ENCODE measurements around the gene MMP1. TPM values are rescaled to one million over a fixed set of nuclear protein-coding genes. Genes with fewer than 3 reads are reported as not detected.
A peak's percentile ranks its signal among the peaks of the same experiment; 100 is the strongest.
"Not testable (repeated sequence)": the region's sequence is repeated elsewhere in the genome, so short reads cannot be mapped to it uniquely, and the experiment has no call there.

Gene MMP1
- total and polyA plus RNA-seq, 2 donors from 2014 or later: 0.26 to 0.82 TPM

DNA sequence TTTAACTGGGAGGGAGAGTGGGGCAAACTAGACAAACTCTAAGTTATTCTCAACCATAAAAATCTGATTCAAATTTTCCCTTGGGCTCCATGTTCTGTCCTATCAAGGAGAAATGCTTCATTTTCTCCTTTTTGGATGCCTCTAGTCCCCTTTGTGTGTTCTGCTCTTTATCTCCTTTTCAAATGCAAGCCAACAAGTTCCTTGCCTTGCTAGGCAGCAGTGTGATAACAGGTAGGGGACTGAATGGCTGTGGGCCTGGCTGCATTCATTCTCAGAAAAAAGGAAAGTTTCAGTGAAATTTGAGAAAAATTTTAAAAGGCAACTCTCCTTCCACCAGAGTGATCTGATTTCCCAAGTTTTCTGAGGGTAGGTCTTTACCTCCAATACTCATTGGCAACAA, 46.3 kb downstream of the MMP1 start:
- Histone ChIP-seq H3K4me1 (ENCODE audit: control insufficient read depth in 2 of 3, insufficient read depth in 2 of 3, low read depth in 1 of 3, low read length in 3 of 3) (no peaks in the 10 kb centered on the region), H3K9ac (ENCODE audit: low read length in 3 of 3) (no peak overlapping the region), H3K4me3 (ENCODE audit: low read length in 3 of 3) (no peak overlapping the region), H3K36me3 (ENCODE audit: control insufficient read depth in 2 of 3, insufficient read depth in 3 of 3, low read length in 3 of 3) (no peaks in the 10 kb centered on the region), H3K27me3 (ENCODE audit: control insufficient read depth, insufficient read depth, low read length) (no peaks in the 10 kb centered on the region), H3K9me3 (ENCODE audit: control insufficient read depth in 2 of 3, insufficient read depth in 1 of 3, low read length in 3 of 3) (no peaks in the 10 kb centered on the region), H3K27ac (ENCODE audit: low read depth in 2 of 2, low read length in 2 of 2) (no peak overlapping the region)
- TF ChIP-seq, protein P1, sequence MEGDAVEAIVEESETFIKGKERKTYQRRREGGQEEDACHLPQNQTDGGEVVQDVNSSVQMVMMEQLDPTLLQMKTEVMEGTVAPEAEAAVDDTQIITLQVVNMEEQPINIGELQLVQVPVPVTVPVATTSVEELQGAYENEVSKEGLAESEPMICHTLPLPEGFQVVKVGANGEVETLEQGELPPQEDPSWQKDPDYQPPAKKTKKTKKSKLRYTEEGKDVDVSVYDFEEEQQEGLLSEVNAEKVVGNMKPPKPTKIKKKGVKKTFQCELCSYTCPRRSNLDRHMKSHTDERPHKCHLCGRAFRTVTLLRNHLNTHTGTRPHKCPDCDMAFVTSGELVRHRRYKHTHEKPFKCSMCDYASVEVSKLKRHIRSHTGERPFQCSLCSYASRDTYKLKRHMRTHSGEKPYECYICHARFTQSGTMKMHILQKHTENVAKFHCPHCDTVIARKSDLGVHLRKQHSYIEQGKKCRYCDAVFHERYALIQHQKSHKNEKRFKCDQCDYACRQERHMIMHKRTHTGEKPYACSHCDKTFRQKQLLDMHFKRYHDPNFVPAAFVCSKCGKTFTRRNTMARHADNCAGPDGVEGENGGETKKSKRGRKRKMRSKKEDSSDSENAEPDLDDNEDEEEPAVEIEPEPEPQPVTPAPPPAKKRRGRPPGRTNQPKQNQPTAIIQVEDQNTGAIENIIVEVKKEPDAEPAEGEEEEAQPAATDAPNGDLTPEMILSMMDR (IDR thresholded peaks at IDR 0.05; ENCODE audit: borderline replicate concordance, extremely low read depth, insufficient read depth): no peak
- no peak for DNase-seq
- FAIRE-seq: no peak
- intact Hi-C loops (cut with DNase I): no loop called here

DNA sequence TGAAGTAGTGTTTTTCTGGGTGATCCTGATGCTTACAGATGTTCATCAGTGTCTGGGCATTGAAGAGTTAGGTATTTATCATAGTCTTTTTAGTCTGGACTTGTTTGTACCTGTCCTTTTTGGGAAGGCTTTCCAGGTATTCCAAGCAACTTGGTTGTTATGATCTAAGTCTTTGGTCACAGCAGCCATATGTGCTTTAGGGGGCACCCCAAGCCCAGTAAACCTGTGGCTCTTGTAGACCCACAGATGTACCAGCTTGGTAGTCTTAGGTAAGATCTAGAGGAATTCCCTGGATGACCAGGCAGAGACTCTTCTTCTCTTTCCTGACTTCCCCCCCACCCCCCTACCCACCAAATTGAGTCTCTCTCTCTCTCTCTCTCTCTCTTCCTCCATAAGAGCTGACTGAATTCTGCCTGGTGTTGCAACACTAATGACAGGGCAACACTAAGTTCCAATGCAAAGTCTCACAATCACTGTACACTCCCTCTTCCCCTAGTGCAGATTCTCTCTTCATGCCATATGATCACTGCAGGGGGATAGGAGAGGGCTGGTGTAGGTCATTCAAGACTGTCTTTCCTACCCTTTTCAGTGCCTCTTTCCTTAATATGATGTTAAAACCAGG, 48.7 kb downstream of the MMP1 start:
- DNase-seq: no peak
- Histone ChIP-seq H3K27me3 (ENCODE audit: control insufficient read depth, insufficient read depth, low read length) (no peaks in the 10 kb centered on the region), H3K36me3 (ENCODE audit: control insufficient read depth in 2 of 3, insufficient read depth in 3 of 3, low read length in 3 of 3) (no peaks in the 10 kb centered on the region), H3K27ac (ENCODE audit: low read depth in 2 of 2, low read length in 2 of 2) (no peak overlapping the region), H3K4me3 (ENCODE audit: low read length in 3 of 3) (no peak overlapping the region), H3K4me1 (ENCODE audit: control insufficient read depth in 2 of 3, insufficient read depth in 2 of 3, low read depth in 1 of 3, low read length in 3 of 3) (no peaks in the 10 kb centered on the region), H3K9ac (ENCODE audit: low read length in 3 of 3) (no peak overlapping the region), H3K9me3 (ENCODE audit: control insufficient read depth in 2 of 3, insufficient read depth in 1 of 3, low read length in 3 of 3) (no peaks in the 10 kb centered on the region)
- no peak for FAIRE-seq
- TF ChIP-seq, protein P1 (IDR thresholded peaks at IDR 0.05; ENCODE audit: borderline replicate concordance, extremely low read depth, insufficient read depth): no peak
- intact Hi-C loops (cut with DNase I): no loop called here

DNA sequence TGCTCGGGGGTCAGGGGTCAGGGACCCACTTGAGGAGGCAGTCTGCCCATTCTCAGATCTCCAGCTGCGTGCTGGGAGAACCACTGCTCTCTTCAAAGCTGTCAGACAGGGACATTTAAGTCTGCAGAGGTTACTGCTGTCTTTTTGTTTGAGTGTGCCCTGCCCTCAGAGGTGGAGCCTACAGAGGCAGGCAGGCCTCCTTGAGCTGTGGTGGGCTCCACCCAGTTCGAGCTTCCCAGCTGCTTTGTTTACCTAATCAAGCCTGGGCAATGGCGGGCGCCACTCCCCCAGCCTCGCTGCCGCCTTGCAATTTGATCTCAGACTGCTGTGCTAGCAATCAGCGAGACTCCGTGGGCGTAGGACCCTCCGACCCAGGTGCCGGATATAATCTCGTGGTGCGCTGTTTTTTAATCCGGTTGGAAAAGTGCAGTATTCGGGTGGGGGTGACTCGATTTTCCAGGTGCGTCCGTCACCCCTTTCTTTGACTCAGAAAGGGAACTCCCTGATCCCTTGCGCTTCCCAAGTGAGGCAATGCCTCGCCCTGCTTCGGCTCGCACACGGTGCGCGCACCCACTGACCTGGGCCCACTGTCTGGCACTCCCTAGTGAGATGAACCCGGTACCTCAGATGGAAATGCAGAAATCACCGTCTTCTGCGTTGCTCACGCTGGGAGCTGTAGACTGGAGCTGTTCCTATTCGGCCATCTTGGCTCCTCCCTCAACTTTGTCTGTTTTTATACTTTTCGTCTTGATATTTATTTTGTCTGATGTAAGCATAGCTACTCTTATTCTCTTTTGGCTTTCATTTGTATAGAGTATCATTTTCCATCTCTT, 51.0 kb downstream of the MMP1 start:
- H3K4me3 ChIP-seq (ENCODE audit: low read length in 3 of 3); H3K36me3 ChIP-seq (ENCODE audit: control insufficient read depth in 2 of 3, insufficient read depth in 3 of 3, low read length in 3 of 3); intact Hi-C loops (cut with DNase I); H3K27me3 ChIP-seq (ENCODE audit: control insufficient read depth, insufficient read depth, low read length); H3K4me1 ChIP-seq (ENCODE audit: control insufficient read depth in 2 of 3, insufficient read depth in 2 of 3, low read depth in 1 of 3, low read length in 3 of 3); FAIRE-seq; H3K27ac ChIP-seq (ENCODE audit: low read depth in 2 of 2, low read length in 2 of 2); H3K9me3 ChIP-seq (ENCODE audit: control insufficient read depth in 2 of 3, insufficient read depth in 1 of 3, low read length in 3 of 3); H3K9ac ChIP-seq (ENCODE audit: low read length in 3 of 3): not testable (repeated sequence)
- peak in 1 of 5 donors; percentile 23 for DNase-seq

Other genes starting within 250 kb of the MMP1 start
- not detected for gene MMP20, start 172.8 kb downstream of the MMP1 start, total RNA-seq
- gene MMP20, start 172.8 kb downstream of the MMP1 start, polyA plus RNA-seq (ENCODE audit: insufficient read depth, low read depth, low replicate concordance): not detected
- gene MMP27, start 92.4 kb downstream of the MMP1 start, total RNA-seq: not detected
- gene MMP27, start 92.4 kb downstream of the MMP1 start, polyA plus RNA-seq (ENCODE audit: insufficient read depth, low read depth, low replicate concordance): not detected
- 0.16 TPM for gene MMP8, start 73.2 kb downstream of the MMP1 start, total RNA-seq
- gene MMP8, start 73.2 kb downstream of the MMP1 start, polyA plus RNA-seq (ENCODE audit: insufficient read depth, low read depth, low replicate concordance): not detected
- gene MMP10, start 17.5 kb downstream of the MMP1 start, total RNA-seq: not detected
- 0.22 TPM for gene MMP10, start 17.5 kb downstream of the MMP1 start, polyA plus RNA-seq (ENCODE audit: insufficient read depth, low read depth, low replicate concordance)
- 0.44 TPM for gene MMP3, start 45.4 kb upstream of the MMP1 start, total RNA-seq
- not detected for gene MMP3, start 45.4 kb upstream of the MMP1 start, polyA plus RNA-seq (ENCODE audit: insufficient read depth, low read depth, low replicate concordance)
- not detected for gene MMP12, start 76.8 kb upstream of the MMP1 start, total RNA-seq
- not detected for gene MMP12, start 76.8 kb upstream of the MMP1 start, polyA plus RNA-seq (ENCODE audit: insufficient read depth, low read depth, low replicate concordance)
- gene MMP13, start 157.6 kb upstream of the MMP1 start, total RNA-seq: not detected
- gene MMP13, start 157.6 kb upstream of the MMP1 start, polyA plus RNA-seq (ENCODE audit: insufficient read depth, low read depth, low replicate concordance): not detected